AG04449 (cell line): Measurements from ENCODE around the gene BCOR.

ENCODE experiments used
- CTCF ChIA-PET: fragments of 350-600 bp; formaldehyde crosslinking; extraction: SDS; loops from one replicate; lab custom pipeline; 2021; ENCODE audit warnings: antibody characterized with exemption; lab: Yijun Ruan, JAX
- POLR2A ChIA-PET: fragments of 400-600, 350-600 bp; formaldehyde crosslinking; extraction: SDS; loops from one replicate; lab custom pipeline; 2020; ENCODE audit warnings: antibody characterized with exemption, inconsistent platforms; lab: Yijun Ruan, JAX
- DNase-seq: peaks from one replicate; pipeline ENCODE4 v3.0.0-alpha.2; 2010; ENCODE audit warnings: low read depth, low spot score
- H3K4me3 ChIP-seq: 2 replicates; pipeline ENCODE4 v1.5.1; 2011; ENCODE audit warnings: low read depth, mild to moderate bottlenecking, control low read depth, low read length
- TF ChIP-seq, protein P1 (sequence below): IDR thresholded peaks from one replicate; pipeline ENCODE4 v1.5.1; 2011; ENCODE audit warnings: mild to moderate bottlenecking, moderate library complexity, low read length, control low read depth, inconsistent platforms; ENCODE audit not compliant: insufficient read depth; ENCODE audit errors: missing control alignments

BCOR gene

DNA sequence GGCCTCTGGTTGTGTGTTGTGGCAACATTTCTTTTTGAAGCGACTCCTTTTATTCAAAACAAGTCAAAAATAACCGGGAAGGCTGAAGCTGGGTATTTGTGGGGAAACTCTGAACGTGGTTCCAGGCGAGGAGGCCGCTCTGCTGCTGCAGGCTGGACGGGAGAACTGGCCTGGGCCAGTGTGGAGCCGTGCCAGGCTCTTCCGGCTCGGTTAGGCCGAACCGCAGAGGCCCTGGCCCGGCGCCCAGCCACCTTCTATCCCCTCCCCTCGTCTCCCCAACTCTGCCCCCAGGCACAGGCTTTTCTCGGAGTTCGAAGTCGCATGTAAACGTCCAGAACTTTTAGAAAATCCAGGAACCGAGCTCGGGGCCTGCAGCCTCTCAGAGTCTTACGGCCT is 2.4 kb upstream of the BCOR start:
- ChIA-PET POLR2A (no interaction called here), CTCF (interaction anchor here (1.0 kb wide), 1 partner anchor 286 kb away, joined by 3 read pairs; no protein-coding TSS in a partner anchor)
- DNase-seq: no peak
- no peak overlapping the region for H3K4me3 ChIP-seq
- TF ChIP-seq, protein P1, sequence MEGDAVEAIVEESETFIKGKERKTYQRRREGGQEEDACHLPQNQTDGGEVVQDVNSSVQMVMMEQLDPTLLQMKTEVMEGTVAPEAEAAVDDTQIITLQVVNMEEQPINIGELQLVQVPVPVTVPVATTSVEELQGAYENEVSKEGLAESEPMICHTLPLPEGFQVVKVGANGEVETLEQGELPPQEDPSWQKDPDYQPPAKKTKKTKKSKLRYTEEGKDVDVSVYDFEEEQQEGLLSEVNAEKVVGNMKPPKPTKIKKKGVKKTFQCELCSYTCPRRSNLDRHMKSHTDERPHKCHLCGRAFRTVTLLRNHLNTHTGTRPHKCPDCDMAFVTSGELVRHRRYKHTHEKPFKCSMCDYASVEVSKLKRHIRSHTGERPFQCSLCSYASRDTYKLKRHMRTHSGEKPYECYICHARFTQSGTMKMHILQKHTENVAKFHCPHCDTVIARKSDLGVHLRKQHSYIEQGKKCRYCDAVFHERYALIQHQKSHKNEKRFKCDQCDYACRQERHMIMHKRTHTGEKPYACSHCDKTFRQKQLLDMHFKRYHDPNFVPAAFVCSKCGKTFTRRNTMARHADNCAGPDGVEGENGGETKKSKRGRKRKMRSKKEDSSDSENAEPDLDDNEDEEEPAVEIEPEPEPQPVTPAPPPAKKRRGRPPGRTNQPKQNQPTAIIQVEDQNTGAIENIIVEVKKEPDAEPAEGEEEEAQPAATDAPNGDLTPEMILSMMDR: no peak

DNA sequence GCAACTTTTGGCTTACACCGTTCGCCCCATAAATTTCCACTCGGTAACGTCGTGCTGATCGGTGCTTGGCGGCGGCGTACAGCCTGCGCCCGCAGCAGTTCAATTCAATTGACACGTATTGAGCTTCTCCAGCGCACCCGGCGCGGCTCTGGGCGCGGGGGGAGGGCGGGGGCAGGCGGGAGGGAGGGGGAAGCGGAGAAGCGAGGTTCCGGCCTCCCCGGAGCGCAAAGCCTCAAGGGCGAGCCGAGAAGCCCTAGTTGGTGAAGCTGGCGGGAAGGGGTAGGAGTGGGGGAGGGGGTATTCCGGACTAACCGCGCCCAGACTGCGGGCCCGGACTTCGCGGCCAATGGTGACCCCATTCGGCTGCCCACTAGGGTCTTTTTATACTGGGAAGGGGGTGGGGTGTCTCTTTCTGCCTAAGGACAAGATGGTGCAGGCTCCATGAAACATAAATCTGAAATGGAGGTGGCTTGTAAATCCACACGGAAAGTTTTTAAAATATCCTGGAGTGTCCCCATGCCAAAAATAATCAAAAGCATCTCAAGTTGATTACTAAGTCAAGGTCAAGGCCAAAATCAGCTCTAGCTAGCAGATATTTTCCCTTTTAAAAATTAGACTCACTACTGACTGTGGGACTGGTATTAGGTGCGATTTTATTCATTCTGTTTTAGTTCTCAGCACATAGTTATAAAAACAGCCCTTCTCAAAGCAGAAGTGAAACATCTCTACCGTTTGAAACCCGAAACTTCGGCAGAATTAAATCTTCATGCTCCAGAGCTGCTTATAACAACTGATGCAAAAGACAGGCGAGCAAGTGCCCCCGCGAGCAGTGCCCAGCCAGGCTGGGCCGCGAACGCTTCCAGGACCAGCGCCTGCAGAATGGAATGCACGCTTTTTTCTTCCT is 1.5 kb upstream of the BCOR start:
- TF ChIP-seq, protein P1: no peak
- ChIA-PET CTCF (interaction anchor here (1.0 kb wide), 1 partner anchor 285 kb away, joined by 3 read pairs; no protein-coding TSS in a partner anchor), POLR2A (no interaction called here)
- H3K4me3 ChIP-seq: peak overlapping the region; percentile 61
- DNase-seq: no peak

DNA sequence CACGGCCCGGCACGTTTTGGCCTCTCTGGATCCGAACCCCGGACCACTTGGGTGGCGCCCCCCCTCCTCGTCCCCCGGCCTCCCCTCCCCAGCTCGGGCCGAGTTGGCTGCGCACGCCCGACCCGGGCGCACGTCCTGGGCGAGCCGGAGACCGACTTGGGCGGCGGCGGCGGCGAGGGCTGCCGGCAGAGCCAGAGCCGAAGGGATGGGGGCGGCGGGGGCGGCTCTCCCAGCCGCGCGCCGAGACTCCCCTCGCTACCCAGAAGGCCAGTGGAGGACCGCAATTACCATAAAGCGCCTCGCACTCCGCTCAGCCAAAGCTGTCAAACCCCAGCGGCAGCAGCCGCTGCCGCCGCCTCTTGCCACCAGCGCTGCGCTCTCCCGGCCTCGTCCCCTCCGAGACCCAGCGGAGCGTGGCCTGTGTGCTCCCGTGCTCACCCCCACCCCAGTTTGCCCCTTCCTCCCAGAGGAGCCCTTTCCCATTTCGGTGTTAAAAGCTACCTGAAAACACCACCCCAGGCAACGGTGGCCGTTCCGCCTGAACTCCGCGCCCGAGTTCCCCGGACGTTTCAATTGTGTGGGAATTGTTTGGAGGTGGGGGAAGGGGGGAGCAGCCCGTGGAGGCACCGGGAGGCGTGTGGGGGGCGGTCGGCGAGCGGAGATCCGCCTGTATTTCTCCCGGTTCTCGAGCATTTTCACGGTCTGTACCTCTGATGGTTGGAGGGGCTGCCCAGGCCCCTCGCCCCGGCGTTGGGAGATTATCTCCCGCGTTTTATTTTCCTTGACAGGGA is 701 bp upstream of the BCOR start:
- ChIA-PET CTCF (no interaction called here), POLR2A (interaction anchor here (0.9 to 1.5 kb wide), 8 partner anchors 10 to 84 kb away, joined by 3 to 6 read pairs (median 4); no protein-coding TSS in a partner anchor)
- H3K4me3 ChIP-seq: peak overlapping the region; percentile 61
- DNase-seq: no peak
- TF ChIP-seq, protein P1: no peak

DNA sequence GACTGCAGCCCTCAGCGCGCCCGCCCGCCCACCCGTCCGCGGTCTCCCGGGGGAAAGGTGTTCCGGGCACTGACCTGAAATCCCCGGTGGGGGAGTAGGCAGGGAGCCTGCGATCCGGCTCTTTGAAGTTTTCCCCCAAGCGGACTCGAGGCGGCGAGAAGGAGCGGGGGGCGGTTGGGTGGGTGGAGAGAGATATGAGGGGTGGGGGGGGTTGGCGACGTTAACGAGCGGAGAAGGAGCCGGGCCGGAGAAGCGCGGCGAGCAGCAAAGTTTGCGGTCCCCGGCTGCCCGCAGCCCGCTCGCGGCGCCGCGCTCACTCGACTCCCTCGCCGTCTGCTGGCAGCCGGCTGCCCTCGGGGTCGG is 636 bp downstream of the BCOR start:
- H3K4me3 ChIP-seq: peak overlapping the region; percentile 61
- ChIA-PET POLR2A (interaction anchor here (0.6 to 1.5 kb wide), 10 partner anchors 7 to 288 kb away, joined by 3 to 6 read pairs (median 4); no protein-coding TSS in a partner anchor), CTCF (interaction anchor here (0.6 kb wide), 1 partner anchor 9 kb away, joined by 3 read pairs; no protein-coding TSS in a partner anchor)
- TF ChIP-seq, protein P1: no peak
- DNase-seq: no peak

DNA sequence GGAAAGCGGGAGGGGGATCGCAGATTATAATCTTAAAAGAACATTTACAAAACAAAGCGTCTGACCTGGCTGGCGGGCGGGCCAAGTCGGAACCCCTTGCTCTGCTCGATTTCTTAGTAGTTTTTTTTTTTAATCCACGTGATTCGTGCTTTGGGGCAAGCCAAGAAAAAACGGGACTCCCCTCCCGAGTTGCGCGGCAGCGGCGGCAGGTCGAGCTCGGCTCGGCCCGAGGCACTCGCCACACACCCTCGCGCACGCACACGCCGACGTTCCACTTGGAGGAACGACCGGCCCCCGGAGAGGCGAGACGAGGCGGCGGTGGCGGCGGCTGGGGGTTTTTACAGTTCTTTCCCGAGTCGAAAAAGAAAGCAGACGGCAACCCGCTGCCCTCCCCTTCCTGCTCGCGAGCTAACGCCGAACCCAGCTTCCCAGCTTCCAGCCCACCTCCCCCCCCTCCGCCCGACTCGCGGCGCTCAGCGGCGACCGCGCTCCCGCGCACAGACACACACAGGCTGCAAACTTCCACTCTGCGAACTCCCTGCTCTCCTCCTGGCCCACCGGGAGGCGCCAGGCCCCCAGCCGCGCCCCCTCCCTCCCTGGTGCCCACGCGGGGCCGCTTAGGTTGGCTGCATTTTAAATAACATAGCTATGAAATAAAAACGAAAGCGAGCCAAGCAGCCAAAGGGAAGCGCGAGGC is 1.2 kb downstream of the BCOR start:
- CTCF ChIA-PET: no interaction called here
- DNase-seq: no peak
- peak overlapping the region; percentile 61 for H3K4me3 ChIP-seq
- TF ChIP-seq, protein P1: no peak
- POLR2A ChIA-PET: interaction anchor here (0.6 to 1.3 kb wide), 6 partner anchors 8 to 366 kb away, joined by 3 to 4 read pairs (median 3); no protein-coding TSS in a partner anchor
